Left lung (tissue), 10 donors: Measurements from ENCODE around the gene ZDHHC15. TPM values are rescaled to one million over a fixed set of nuclear protein-coding genes. Genes with fewer than 3 reads are reported as not detected.
"Not testable (repeated sequence)": the region's sequence is repeated elsewhere in the genome, so short reads cannot be mapped to it uniquely, and the experiment has no call there.

Experiments used
- ATAC-seq: fragments of 200-7000 bp; cut with Tn5 transposase; one replicate; pipeline ENCODE4 v1.9.1; 2020; ENCODE audit warnings: moderate library complexity
- DNase-seq, 4 donors: peaks; one replicate each; pipeline ENCODE4 v3.0.0-alpha.2; 2013 to 2020
- H3K27ac ChIP-seq, 2 donors: fragments of 200-600 bp; sonication (generic) in 1 of 2; one replicate each; pipeline versions ENCODE4 v1.5.0 to v1.8.0; 2020 to 2021
- H3K27me3 ChIP-seq, 2 donors: fragments of 200-600 bp; sonication (generic) in 1 of 2; one replicate each; pipeline versions ENCODE4 v1.5.0 to v1.8.0; 2020 to 2021
- H3K36me3 ChIP-seq, 2 donors: fragments of 200-600 bp; sonication (generic) in 1 of 2; one replicate each; pipeline versions ENCODE4 v1.5.0 to v1.8.0; 2020 to 2021
- H3K4me1 ChIP-seq, 2 donors: fragments of 200-600 bp; one replicate each; pipeline ENCODE4 v1.8.0; 2021
- H3K4me3 ChIP-seq, 2 donors: fragments of 200-600 bp; sonication (generic) in 1 of 2; one replicate each; pipeline versions ENCODE4 v1.5.0 to v1.8.0; 2020 to 2021; ENCODE audit warnings: mild to moderate bottlenecking in 1 of 2
- H3K9me3 ChIP-seq, 2 donors: fragments of 200-600 bp; sonication (generic) in 1 of 2; one replicate each; pipeline versions ENCODE4 v1.5.0 to v1.8.0; 2020 to 2021
- CTCF ChIP-seq, 2 donors: fragments of 200-600 bp; sonication (generic) in 1 of 2; IDR thresholded peaks; one replicate each; pipeline versions ENCODE4 v1.5.0 to v1.8.0; 2021; ENCODE audit warnings: antibody characterized with exemption in 2 of 2
- intact Hi-C, 2 donors: fragments of 100-400 bp; cut with DNase I; formaldehyde crosslinking; loops; one replicate each; pipeline versions ENCODE4 v1.11.2 to v1.14.2; 2022
- polyA plus RNA-seq, 6 donors: library from polyadenylated mRNA; unstranded; fragments of 120-200 nt; gene quantifications; one replicate each; pipeline ENCODE4 v1.2.1, GENCODE V29; 2013; ENCODE audit not compliant: insufficient read length in 6 of 6
- total RNA-seq, 2 donors: library from RNA; stranded (reverse); fragmentation: NEBNext Ultra II Directional; extraction: Animal tissue kit (Norgen Biotek cat#: 25700); gene quantifications; one replicate each; pipeline ENCODE4 v1.2.1, GENCODE V29; 2021
- donor health status: DM: no; HTN: yes; CAD: no.
- donor health status: DM: no; HTN: no; CAD: no.

Gene ZDHHC15
- total and polyA plus RNA-seq, 8 donors, result 1.7 to 8.4 (median 6.9) TPM

DNA sequence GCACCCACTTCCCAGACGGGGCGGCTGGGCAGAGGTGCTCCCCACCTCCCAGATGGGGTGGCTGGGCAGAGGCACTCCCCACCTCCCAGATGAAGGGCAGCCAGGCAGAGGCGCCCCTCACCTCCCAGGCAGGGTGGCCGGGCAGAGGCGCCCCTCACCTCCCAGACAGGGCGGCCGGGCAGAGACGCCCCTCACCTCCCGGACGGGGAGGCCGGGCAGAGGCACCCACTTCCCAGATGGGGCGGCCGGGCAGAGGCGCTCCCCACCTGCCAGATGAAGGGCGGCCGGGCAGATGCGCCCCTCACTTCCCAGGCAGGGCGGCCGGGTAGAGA is 187.7 kb downstream of the ZDHHC15 start:
- intact Hi-C loops, result no loop called here
- Histone ChIP-seq H3K27me3 (no peaks in the 10 kb centered on the region), H3K36me3 (peaks cover 0 to 10% of the 10 kb centered on the region in 2 donors), H3K4me1 (no peaks in the 10 kb centered on the region), H3K4me3 (no peak overlapping the region), H3K27ac (no peak overlapping the region), H3K9me3 (peaks cover 0 to 27% of the 10 kb centered on the region in 2 donors)
- TF ChIP-seq CTCF (IDR thresholded peaks at IDR 0.05), result no peak
- DNase-seq (no peak), ATAC-seq (no peak)

GRCh38 chrX:75334407-75335126 is 188.3 kb downstream of the ZDHHC15 start:
- H3K4me3 ChIP-seq, ATAC-seq, H3K27ac ChIP-seq, H3K27me3 ChIP-seq, intact Hi-C loops, H3K4me1 ChIP-seq, DNase-seq: not testable (repeated sequence)
- Histone ChIP-seq H3K36me3 (peaks cover 0 to 10% of the 10 kb centered on the region in 2 donors), H3K9me3 (peaks cover 0 to 32% of the 10 kb centered on the region in 2 donors)

DNA sequence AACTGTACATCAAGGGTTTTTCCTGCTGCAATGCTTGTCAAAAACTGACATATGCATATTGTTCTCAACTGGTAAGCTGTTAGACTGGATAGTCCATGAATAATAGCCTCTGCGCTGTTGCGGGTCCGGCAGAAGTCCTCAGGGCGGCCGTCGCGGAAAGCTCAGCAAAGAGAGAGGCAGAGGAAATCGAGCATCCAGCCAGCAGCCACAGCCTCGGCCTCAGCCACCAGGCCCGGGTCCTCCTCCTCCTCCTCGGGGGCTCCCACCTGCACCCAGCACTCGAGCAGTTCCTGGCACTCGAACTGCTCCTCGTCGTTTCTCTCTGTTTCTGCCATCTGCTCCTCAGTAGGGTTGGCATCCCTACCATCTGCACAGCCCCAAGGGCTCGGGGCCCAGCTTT is 195.2 kb downstream of the ZDHHC15 start:
- H3K4me1 ChIP-seq, result no peaks in the 10 kb centered on the region
- no peak overlapping the region for H3K4me3 ChIP-seq
- peaks cover 0 to 19% of the 10 kb centered on the region in 2 donors for H3K36me3 ChIP-seq
- intact Hi-C loops, result no loop called here
- no peaks in the 10 kb centered on the region for H3K27me3 ChIP-seq
- peaks cover 0 to 19% of the 10 kb centered on the region in 2 donors for H3K9me3 ChIP-seq
- no peak for TF ChIP-seq CTCF (IDR thresholded peaks at IDR 0.05)
- DNase-seq (no peak), ATAC-seq (no peak)
- no peak overlapping the region for H3K27ac ChIP-seq

Other genes with a start within 250 kb of the ZDHHC15 start
- 10 to 100 TPM; 13.3 to 14.2 TPM for gene UPRT, start 249.0 kb downstream of the ZDHHC15 start, total RNA-seq
- 10 to 100 TPM; 13.4 to 17.2 (median 15.4) TPM for gene UPRT, start 249.0 kb downstream of the ZDHHC15 start, polyA plus RNA-seq